Activated CD8-positive, alpha-beta T cell treated with anti-CD3 and anti-CD28 coated beads for 36 hours (primary cell): Measurements from ENCODE around the gene HLA-DPB1. TPM values are rescaled to one million over a fixed set of nuclear protein-coding genes. Genes with fewer than 3 reads are reported as not detected.

Experiments used
- ATAC-seq: fragments of 200-7000 bp; cut with Tn5 transposase; one replicate; pipeline ENCODE4 v1.10.0; 2021; ENCODE audit warnings: mild to moderate bottlenecking, moderate library complexity
- CTCF ChIA-PET: fragments of 350-600 bp; sonication (Branson Sonifier 250); formaldehyde crosslinking; loops from one replicate; lab custom pipeline; 2021; ENCODE audit warnings: antibody characterized with exemption; lab: Charles Lee
- POLR2A ChIA-PET: fragments of 350-600 bp; sonication (Branson Sonifier 250); formaldehyde crosslinking; loops from one replicate; lab custom pipeline; 2021; ENCODE audit warnings: antibody characterized with exemption; lab: Charles Lee
- DNase-seq: peaks from one replicate; pipeline ENCODE4 v3.0.0-alpha.2; 2020
- H3K27ac Mint-ChIP-seq: one replicate; pipeline ENCODE4 v1.8.0; 2021; ENCODE audit warnings: mild to moderate bottlenecking, mixed read lengths
- H3K27me3 Mint-ChIP-seq: one replicate; pipeline ENCODE4 v1.8.0; 2021; ENCODE audit warnings: mixed read lengths
- H3K36me3 Mint-ChIP-seq: one replicate; pipeline ENCODE4 v1.8.0; 2021; ENCODE audit warnings: low read depth, mixed read lengths
- H3K4me1 Mint-ChIP-seq: one replicate; pipeline ENCODE4 v1.8.0; 2021; ENCODE audit warnings: low read depth, mixed read lengths
- H3K4me3 Mint-ChIP-seq: one replicate; pipeline ENCODE4 v1.8.0; 2021; ENCODE audit warnings: mild to moderate bottlenecking, moderate library complexity, mixed read lengths
- H3K9me3 Mint-ChIP-seq: one replicate; pipeline ENCODE4 v1.8.0; 2021; ENCODE audit warnings: mixed read lengths
- CTCF ChIP-seq: fragments of 200-600 bp; IDR thresholded peaks from one replicate; pipeline ENCODE4 v1.8.0; 2022; ENCODE audit warnings: antibody characterized with exemption, mild to moderate bottlenecking
- intact Hi-C: fragments of 100-400 bp; cut with micrococcal nuclease; formaldehyde crosslinking; loops from one replicate; pipeline ENCODE4 v1.10.0; 2022
- total RNA-seq, 2 experiments: library from RNA; stranded (reverse); gene quantifications; one replicate each; pipeline ENCODE4 v1.2.3, GENCODE V29; 2021

The HLA-DPB1 gene
- total RNA-seq, 2 experiments from 2014 or later = 12.3 to 14.8 TPM

- intact Hi-C loops = no loop called here
- ChIA-PET POLR2A (no interaction called here), CTCF (interaction anchor here (1.1 kb wide), 1 partner anchor 10 kb away, joined by 3 read pairs; no protein-coding TSS in a partner anchor)
- DNase-seq (no peak), ATAC-seq (no peak)
- Mint-ChIP-seq H3K4me3 (no peak overlapping the region), H3K9me3 (no peaks in the 10 kb centered on the region), H3K27ac (no peak overlapping the region), H3K36me3 (no peaks in the 10 kb centered on the region), H3K4me1 (no peaks in the 10 kb centered on the region), H3K27me3 (peaks cover 45% of the 10 kb centered on the region)
- TF ChIP-seq CTCF = no peak
Measured at GRCh38 chr6:33108307-33108706, 32.5 kb downstream of the HLA-DPB1 start.

- H3K36me3 Mint-ChIP-seq = no peaks in the 10 kb centered on the region
- DNase-seq = peak; percentile 38
Measured at GRCh38 chr6:33112148-33112547, 36.4 kb downstream of the HLA-DPB1 start.

GRCh38 chr6:33113755-33114154, 38.0 kb downstream of the HLA-DPB1 start:
- no peak for ATAC-seq
- intact Hi-C loops = no loop called here
- H3K4me3 Mint-ChIP-seq = no peak overlapping the region
- H3K27me3 Mint-ChIP-seq = peaks cover 54% of the 10 kb centered on the region
- no peak overlapping the region for H3K27ac Mint-ChIP-seq
- ChIA-PET CTCF (interaction anchor here (0.8 to 1.4 kb wide), 7 partner anchors 11 to 135 kb away, joined by 3 to 6 read pairs (median 3); no protein-coding TSS in a partner anchor), POLR2A (interaction anchor here (0.9 kb wide), 1 partner anchor 17 kb away, joined by 3 read pairs; no protein-coding TSS in a partner anchor)
- H3K4me1 Mint-ChIP-seq = peaks cover 11% of the 10 kb centered on the region
- no peaks in the 10 kb centered on the region for H3K9me3 Mint-ChIP-seq
- TF ChIP-seq CTCF = no peak
- H3K36me3 Mint-ChIP-seq = no peaks in the 10 kb centered on the region
- no peak for DNase-seq

More at GRCh38 chr6:33112148-33112547, 36.4 kb downstream of the HLA-DPB1 start:
- Mint-ChIP-seq H3K4me1 (peaks cover 4% of the 10 kb centered on the region), H3K27ac (no peak overlapping the region), H3K9me3 (no peaks in the 10 kb centered on the region), H3K27me3 (peaks cover 58% of the 10 kb centered on the region), H3K4me3 (no peak overlapping the region)
- ChIA-PET CTCF (interaction anchor here (1.0 to 1.6 kb wide), 4 partner anchors 11 to 137 kb away, joined by 3 to 6 read pairs (median 4); no protein-coding TSS in a partner anchor), POLR2A (interaction anchor here (0.8 kb wide), 1 partner anchor 72 kb away, joined by 3 read pairs; no protein-coding TSS in a partner anchor)
- TF ChIP-seq CTCF = no peak
- peak; percentile 95 for ATAC-seq
- intact Hi-C loops = no loop called here

GRCh38 chr6:33114406-33114805, 38.6 kb downstream of the HLA-DPB1 start:
- DNase-seq (no peak), ATAC-seq (no peak)
- Mint-ChIP-seq H3K27me3 (peaks cover 52% of the 10 kb centered on the region), H3K27ac (no peak overlapping the region), H3K4me1 (peaks cover 11% of the 10 kb centered on the region), H3K4me3 (no peak overlapping the region), H3K9me3 (no peaks in the 10 kb centered on the region), H3K36me3 (no peaks in the 10 kb centered on the region)
- TF ChIP-seq CTCF = no peak
- intact Hi-C loops = no loop called here
- ChIA-PET CTCF (interaction anchor here (0.8 to 1.4 kb wide), 8 partner anchors 9 to 134 kb away, joined by 3 to 6 read pairs (median 4); no protein-coding TSS in a partner anchor), POLR2A (interaction anchor here (0.9 kb wide), 1 partner anchor 17 kb away, joined by 3 read pairs; no protein-coding TSS in a partner anchor)

GRCh38 chr6:33116417-33116816, 40.6 kb downstream of the HLA-DPB1 start:
- intact Hi-C loops = no loop called here
- Mint-ChIP-seq H3K27ac (no peak overlapping the region), H3K4me3 (no peak overlapping the region), H3K27me3 (peaks cover 45% of the 10 kb centered on the region), H3K36me3 (no peaks in the 10 kb centered on the region), H3K9me3 (no peaks in the 10 kb centered on the region), H3K4me1 (peaks cover 11% of the 10 kb centered on the region)
- POLR2A ChIA-PET = no interaction called here
- ATAC-seq (no peak), DNase-seq (no peak)
- CTCF ChIA-PET = interaction anchor here (0.8 to 5.2 kb wide), 5 partner anchors 9 to 274 kb away, joined by 3 to 30 read pairs (median 6); no protein-coding TSS in a partner anchor
- TF ChIP-seq CTCF = no peak
